ENCODE measurements around the gene PIK3R5.
"Not testable (repeated sequence)": the region's sequence is repeated elsewhere in the genome, so short reads cannot be mapped to it uniquely, and the experiment has no call there.

Gene PIK3R5

DNA sequence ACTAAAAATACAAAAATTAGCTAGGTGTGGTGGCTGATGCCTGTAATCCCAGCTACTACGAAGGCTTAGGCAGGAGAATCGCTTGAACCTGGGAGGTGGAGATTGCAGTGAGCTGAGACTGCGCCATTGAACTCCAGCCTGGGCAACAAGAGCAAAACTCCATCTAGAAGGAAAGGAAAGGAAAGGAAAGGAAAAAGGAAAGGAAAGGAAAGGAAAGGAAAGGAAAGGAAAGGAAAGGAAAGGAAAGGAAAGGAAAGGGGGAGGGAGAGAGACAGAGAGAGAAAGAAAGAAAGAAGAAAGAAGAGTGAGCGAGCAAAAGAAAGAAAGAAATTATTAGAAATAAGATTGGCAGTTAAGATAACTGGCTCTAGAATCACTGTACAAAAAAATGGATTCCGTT is 18.7 kb upstream of the PIK3R5 start:
- not testable (repeated sequence) for DNase-seq

DNA sequence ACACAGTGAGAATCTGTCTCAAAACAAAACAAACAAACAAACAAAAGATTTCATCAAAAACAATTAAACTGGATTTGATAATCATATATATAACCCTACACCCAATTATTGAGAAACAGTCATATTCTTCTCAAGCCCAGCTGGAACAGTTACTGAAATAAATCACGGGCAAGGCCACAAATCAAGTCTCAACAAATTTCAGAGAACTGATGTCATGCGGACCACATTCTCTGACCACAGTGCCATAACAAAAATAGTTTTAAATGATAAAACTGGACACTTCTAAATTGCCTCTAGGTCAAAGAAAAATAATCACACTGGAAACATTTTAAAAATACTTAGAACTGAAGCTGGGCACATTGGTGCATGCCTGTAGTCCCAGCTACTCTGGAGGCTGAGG is 15.9 kb upstream of the PIK3R5 start:
- DNase-seq: no peak

DNA sequence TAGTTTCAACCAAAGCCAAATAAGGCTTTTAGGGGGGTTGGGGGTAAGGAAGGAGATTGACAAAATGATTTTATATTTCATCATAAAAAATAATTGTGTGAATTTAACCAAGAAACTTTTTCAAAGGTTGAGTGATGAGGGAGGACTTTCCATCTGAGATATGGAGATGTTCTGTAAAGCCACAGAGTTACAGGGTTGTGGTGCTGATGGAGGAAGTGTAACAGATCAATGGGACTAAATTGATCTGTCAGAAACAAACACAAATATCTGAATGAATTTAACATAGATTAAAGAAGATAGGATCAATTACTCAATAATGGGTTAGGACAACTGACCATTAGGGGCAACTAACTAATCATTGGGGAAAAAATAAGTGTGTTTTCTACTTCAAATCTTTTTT is 14.2 kb upstream of the PIK3R5 start:
- DNase-seq: no peak

- no peak for DNase-seq
Observed at GRCh38 chr17:8976638-8977037, 11.1 kb upstream of the PIK3R5 start.

GRCh38 chr17:8975091-8975725 is 9.7 kb upstream of the PIK3R5 start:
- DNase-seq: no peak

- no peak for DNase-seq
Observed at GRCh38 chr17:8969901-8970300, 4.4 kb upstream of the PIK3R5 start.

DNA sequence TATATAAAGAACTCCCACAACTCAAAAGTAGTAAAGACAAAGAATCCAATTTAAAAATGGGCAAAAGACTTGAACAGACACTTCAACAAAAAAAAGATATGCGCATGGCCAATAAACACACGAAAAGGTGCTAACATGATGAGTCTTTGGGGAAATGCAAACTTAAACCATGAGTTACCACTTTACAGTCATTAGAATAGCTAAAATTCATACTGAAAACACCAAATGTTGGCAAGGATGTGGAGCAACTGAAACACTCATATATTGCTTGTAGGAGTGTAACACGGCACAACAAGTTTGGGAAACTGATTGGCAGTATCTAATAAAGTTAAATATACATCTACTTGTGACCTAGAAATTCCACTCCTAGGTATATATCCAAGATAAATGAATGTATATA is 3.0 kb upstream of the PIK3R5 start:
- DNase-seq: no peak

GRCh38 chr17:8967861-8968260 is 2.4 kb upstream of the PIK3R5 start:
- DNase-seq: no peak

DNA sequence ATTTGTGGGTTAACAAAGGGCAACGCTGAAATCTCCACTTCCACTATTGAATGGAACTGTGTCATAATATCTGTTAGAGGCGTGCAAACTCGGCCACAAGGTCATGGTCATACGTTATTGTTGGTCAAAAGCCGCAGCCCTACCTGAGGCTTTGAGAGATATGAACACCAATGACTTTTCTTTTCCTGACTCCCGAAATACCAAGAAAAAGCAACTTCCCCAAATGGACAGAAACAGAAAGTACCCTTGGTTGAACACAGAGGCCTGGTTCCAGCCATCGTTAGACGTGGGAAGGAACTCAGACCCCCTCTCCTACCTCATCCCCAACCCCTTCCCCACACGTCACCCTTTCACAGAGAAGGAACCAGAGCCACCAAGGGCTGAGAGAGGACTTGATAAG is 1.4 kb upstream of the PIK3R5 start:
- DNase-seq: no peak

DNA sequence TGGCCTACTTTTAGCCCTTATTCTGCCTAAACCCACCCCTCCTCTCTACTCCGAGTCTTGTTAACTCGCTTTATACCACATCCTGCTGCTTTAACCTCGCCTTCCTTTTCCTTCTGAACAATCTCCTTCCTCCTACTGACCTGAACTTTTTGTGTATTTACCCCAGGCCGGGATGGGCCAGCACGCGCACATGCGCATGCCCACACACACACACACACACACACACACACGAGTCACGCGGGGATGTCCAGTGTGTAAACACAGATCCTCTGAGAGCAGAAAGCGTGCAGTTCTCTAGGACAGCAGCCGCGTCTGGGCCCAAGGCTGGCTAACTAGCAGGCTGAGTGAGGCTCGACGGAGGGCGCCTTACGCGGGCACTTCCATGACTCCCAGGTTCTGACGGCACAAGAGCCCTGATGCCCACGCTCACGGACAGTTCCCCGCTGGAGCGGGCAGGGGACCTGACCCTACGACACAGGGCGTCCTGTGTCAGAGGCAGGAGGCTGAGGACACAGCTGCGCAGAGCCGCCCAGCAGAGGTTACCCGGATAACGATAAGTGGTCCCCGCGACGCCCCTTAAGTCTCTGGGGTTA is 610 bp downstream of the PIK3R5 start:
- DNase-seq: no peak

DNA sequence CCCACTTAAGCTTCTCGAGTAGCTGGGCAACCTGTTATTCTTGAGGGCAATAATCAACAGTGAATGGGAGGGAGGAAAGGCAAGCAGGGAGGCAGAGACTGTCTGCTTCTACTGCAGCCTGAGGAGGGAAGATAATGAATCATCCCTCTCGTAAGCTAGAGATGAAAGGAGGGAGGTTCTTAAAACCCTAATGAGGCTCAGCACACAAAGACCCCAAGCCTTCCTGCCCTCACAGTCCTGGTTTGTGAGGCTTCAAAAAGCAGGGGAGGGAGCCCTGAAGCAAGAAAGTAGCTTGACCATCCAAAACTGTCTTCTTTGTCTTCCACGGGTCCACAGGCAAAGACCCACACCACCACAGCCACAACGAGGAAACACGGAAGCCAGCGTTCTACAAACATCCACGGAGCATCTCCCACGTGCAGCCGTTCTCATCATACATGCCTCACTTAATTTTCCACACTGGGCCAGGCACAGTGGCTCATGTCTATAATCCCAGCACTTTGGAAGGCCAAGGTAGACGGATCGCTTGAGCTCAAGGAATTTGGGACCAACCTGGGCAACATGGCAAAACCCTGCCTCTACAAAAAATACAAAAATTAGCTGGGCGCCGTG is 1.8 kb downstream of the PIK3R5 start:
- no peak for DNase-seq

DNA sequence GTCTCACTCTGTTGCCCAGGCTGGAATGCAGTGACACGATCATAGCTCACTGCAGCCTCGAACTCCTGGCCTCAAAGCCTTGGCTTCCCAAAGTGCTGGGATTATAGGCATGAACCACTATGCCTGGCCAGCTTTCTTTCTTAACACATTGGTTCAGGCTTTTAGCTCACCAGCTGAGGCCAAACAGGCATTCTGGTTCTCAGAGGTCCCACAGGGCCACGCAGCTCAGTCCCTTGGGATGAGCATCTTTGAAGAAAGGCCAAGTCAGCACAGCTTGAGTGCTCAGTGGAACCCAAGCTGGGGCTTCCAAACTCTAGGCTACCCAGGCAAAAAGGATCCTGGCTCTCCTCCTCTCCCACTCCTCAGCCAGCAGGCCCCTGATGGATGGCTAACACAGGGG is 2.5 kb downstream of the PIK3R5 start:
- DNase-seq: no peak

DNA sequence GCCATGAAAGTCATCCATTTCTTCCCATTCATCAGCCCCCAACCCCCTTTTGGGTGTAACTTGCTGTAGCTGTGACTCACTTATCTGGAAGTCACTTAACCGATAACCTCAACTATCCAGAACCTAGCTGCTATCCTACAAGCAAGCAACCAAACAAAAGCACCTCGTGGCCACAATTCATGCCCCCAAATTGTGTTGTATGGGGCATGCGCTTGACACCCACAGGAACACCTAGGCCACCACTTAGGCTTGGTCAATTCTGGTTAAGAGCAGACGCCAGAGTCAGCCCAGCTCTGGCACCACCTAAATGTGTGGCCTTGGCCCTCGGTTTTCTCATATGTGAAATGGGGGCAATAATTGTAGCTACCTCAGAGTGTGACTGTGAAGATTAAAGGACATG is 3.7 kb downstream of the PIK3R5 start:
- DNase-seq: no peak

DNA sequence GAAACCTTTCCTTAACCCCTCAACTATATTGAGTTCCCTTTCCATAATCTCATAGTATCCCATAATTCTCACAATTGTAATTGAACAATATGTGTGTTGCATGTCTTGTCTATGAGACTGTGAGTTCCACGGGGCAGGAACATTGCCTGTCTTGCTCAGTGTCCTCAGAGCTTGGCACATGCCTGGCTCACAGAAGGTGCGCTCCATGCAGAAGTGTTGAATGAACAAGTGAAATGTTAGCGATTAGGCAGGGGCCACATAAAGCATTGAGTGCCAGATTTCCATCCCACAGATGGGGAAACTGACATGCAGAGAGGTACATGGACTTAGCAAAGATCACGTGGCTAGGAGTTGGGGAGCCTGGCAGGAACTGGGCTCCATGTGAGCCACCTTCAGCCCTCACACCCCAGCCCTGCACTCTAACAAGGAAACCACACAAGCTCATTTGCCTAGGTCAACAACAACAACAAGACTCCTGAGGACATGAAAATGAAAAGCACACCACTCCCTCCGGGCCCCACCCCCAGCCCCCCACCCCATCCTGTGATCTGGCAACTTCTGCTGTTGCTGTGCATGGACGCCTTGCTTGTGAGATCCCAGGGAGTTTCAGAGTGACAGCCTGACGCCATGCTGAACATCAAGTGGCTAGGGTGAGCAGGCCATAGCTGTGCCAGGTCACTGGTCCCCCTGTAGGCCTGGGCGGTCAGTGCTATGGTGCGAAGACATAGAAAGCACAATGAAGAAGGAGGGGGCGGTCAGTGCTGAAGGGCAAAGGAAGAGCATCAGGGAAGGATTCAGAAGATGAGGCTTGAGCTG is 5.0 kb downstream of the PIK3R5 start:
- no peak for DNase-seq

DNA sequence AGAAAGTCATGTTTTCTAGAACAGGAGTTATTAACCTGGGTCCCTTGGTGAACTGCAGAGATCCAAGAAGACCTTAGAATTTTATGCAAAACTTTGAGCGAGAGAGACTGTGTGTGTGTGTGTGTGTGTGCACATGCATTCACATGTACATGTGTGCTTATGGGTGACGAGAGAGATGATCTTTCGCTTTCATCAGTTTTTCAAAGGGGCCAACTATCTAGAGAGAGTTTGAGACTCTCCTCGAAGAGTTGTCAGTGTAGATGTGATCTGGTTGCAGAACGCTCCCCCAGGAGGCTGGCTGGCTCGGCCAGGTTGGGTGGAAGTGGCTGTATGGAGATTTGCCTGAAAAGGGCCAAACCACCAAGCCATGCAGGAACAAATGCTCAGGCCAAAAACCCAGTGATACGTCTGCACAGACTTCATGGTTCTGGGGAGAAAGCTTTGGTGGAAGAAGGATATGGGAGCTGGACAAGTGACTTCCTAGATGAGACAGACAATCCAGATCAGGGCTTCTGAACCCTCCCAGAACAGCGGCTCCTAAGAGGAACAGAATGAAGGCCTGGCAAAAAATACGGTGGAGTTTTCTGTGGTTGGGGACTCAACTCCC is 6.1 kb downstream of the PIK3R5 start:
- no peak for DNase-seq

DNA sequence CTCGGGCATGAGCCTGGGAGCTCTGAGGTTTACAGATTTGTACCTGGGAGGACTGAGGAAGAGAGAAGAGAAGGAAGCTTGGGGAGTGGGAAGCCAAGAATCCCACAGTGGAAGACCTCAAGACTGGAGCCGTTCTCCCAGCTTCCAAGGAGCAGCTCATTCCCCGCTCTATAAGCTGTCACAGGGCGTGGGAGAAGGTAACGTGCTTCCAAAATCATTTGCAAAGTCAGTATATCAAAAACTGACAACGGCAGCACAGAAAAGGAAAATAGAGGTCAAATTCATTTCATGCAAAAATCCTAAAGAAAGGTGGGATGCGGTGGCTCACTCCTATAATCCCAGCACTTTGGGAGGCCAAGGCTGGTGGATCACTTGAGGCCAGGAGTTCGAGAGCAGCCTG is 7.8 kb downstream of the PIK3R5 start:
- no peak for DNase-seq

GRCh38 chr17:8956465-8956902 is 9.0 kb downstream of the PIK3R5 start:
- DNase-seq: no peak

- no peak for DNase-seq
Observed at GRCh38 chr17:8955021-8955959, 10.2 kb downstream of the PIK3R5 start.

DNA sequence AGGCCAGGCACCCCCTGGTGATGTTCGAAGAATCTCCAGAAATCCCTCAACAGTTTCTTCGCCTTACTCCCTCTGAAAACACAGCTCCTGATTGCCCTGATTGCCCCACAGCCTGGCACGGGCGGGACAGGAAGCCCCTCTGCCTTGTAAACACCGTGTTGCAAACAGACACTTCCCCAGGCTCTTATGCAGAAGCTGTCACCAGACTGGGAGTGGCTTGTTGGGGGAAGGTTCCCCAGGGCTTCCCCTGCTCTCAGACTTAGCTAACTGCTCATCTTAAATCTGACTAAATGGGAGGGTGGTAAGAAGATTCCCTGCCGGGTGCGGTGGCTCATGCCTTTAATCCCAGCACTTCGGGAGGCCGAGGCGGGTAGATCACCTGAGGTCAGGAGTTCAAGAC is 11.2 kb downstream of the PIK3R5 start:
- DNase-seq: no peak

GRCh38 chr17:8953156-8953885 is 12.2 kb downstream of the PIK3R5 start:
- DNase-seq: no peak

DNA sequence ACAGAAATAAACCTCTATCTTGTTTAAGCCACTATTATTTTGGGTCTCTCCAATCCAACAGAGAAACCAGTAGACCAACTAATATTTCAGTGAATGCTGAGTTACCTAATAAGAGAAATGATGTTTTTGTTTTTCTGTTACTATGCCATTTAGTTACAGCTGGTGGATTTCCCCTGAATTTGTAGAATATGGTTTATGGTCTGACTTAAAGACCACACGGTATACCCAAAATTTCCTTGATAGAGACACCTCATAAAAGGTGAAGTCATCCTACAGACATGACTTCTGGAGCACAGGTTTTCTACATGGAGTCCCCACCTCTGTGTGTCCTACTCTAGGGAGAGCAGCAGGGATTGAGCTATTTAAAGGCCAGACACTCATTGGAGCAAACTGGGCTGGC is 13.3 kb downstream of the PIK3R5 start:
- DNase-seq: no peak

DNA sequence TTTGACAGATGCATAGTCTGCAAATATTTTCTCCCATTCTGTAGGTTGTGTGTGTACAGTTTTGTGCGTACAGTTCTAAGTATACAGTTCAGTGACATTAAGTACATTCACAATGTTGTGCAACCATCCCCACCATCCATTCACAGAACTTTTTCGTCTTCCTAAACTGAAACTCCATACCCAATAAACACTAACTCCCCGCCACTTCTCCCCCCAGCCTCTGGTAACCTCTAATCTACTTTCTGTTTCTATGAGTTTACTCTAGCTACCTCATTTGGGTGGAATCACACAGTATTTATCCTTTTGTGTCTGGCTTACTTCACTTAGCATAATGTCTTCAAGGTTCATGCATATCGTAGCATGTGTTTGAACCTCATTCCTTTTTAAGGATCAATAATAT is 14.3 kb downstream of the PIK3R5 start:
- DNase-seq: no peak
